ENCODE data around the gene USP1. TPM values are rescaled to one million over a fixed set of nuclear protein-coding genes. Genes with fewer than 3 reads are reported as not detected.

USP1 gene
- total RNA-seq, 1 experiment from 2014 or later: 64.6 TPM

DNA sequence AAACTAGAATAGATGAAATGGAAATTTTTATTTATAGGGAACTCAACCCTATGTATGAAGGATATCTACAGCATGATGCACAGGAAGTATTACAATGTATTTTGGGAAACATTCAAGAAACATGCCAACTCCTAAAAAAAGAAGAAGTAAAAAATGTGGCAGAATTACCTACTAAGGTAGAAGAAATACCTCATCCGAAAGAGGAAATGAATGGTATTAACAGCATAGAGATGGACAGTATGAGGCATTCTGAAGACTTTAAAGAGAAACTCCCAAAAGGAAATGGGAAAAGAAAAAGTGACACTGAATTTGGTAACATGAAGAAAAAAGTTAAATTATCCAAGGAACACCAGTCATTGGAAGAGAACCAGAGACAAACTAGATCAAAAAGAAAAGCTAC is 7.9 kb downstream of the USP1 start:
- Mint-ChIP-seq H3K36me3 (ENCODE audit: insufficient read depth in 1 of 3, low read depth in 3 of 3) (peaks cover 51 to 97% (median 88%) of the 10 kb centered on the region in 3 experiments), H3K27ac (no peak overlapping the region), H3K27me3 (ENCODE audit: low read depth) (no peaks in the 10 kb centered on the region), H3K9me3 (no peaks in the 10 kb centered on the region), H3K4me1 (peaks cover 2 to 3% of the 10 kb centered on the region in 2 experiments; a peak in 1 of 4 replicates), H3K4me3 (no peak overlapping the region)
- Histone ChIP-seq H2BK12ac (ENCODE audit: insufficient read length, low read depth, low read length) (no peak overlapping the region), H4K8ac (replicated peaks; ENCODE audit: insufficient read length, low read depth, low read length) (no peak overlapping the region), H4K5ac (ENCODE audit: insufficient read length, low read depth, low read length) (no peak overlapping the region), H3K79me1 (ENCODE audit: insufficient read depth, low read depth, low read length, poor library complexity, severe bottlenecking) (peaks cover 4% of the 10 kb centered on the region), H3K23ac (ENCODE audit: insufficient read length, low read depth, low read length) (no peak overlapping the region), H3K4me2 (ENCODE audit: insufficient read depth, insufficient read length, low read length) (no peak overlapping the region), H3K27ac (ENCODE audit: insufficient read length, low read depth, low read length) (no peak overlapping the region), H2AFZ (ENCODE audit: low read length) (no peak overlapping the region), H3K9me3 (ENCODE audit: control insufficient read depth, low read depth, low read length) (no peaks in the 10 kb centered on the region), H3K23me2 (ENCODE audit: insufficient read length, low read depth, low read length, poor library complexity, severe bottlenecking) (no peaks in the 10 kb centered on the region), H3T11ph (ENCODE audit: low read length) (no peak overlapping the region), H3K4ac (ENCODE audit: low read depth, low read length) (no peak overlapping the region), H2BK120ac (ENCODE audit: low read depth, low read length, poor library complexity, severe bottlenecking) (no peak overlapping the region), H4K91ac (ENCODE audit: insufficient read length, low read depth, low read length) (no peak overlapping the region), H2BK5ac (ENCODE audit: insufficient read length, low read length) (no peak overlapping the region), H3K14ac (ENCODE audit: insufficient read depth, low read length) (no peak overlapping the region), H3K18ac (ENCODE audit: insufficient read length, low read depth, low read length) (no peak overlapping the region), H3K4me1 (ENCODE audit: insufficient read depth, low read length) (no peaks in the 10 kb centered on the region), H4K20me1 (ENCODE audit: control insufficient read depth, insufficient read depth, insufficient read length) (no peaks in the 10 kb centered on the region), H2BK15ac (ENCODE audit: low read depth, low read length) (no peak overlapping the region), H2BK20ac (ENCODE audit: low read depth, low read length, poor library complexity, severe bottlenecking) (no peak overlapping the region), H2AK5ac (ENCODE audit: insufficient read length, low read length) (no peak overlapping the region), H3K27me3 (ENCODE audit: insufficient read depth, low read length) (no peaks in the 10 kb centered on the region), H3K56ac (ENCODE audit: insufficient read length, low read depth, low read length) (no peak overlapping the region), H3K79me2 (ENCODE audit: insufficient read depth, low read length) (peaks cover 6% of the 10 kb centered on the region; the same call in 1 of the 2 replicates), H3K9ac (ENCODE audit: extremely low read depth, insufficient read length, low read length) (no peak overlapping the region)
- DNase-seq: no peak
- WGBS (ENCODE audit: extremely low coverage, insufficient read length, low lambda C conversion rate): no CpG with 5 or more reads among the region's 1 CpG
- TF ChIP-seq, protein P1, sequence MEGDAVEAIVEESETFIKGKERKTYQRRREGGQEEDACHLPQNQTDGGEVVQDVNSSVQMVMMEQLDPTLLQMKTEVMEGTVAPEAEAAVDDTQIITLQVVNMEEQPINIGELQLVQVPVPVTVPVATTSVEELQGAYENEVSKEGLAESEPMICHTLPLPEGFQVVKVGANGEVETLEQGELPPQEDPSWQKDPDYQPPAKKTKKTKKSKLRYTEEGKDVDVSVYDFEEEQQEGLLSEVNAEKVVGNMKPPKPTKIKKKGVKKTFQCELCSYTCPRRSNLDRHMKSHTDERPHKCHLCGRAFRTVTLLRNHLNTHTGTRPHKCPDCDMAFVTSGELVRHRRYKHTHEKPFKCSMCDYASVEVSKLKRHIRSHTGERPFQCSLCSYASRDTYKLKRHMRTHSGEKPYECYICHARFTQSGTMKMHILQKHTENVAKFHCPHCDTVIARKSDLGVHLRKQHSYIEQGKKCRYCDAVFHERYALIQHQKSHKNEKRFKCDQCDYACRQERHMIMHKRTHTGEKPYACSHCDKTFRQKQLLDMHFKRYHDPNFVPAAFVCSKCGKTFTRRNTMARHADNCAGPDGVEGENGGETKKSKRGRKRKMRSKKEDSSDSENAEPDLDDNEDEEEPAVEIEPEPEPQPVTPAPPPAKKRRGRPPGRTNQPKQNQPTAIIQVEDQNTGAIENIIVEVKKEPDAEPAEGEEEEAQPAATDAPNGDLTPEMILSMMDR (conservative IDR thresholded peaks at IDR 0.05): no peak

All from H9 (cell line).